GM12891 (cell line): ENCODE data around the gene TDRD1.

ENCODE experiments used
- DNase-seq: peaks from one replicate; pipeline ENCODE4 v3.0.0; 2011; ENCODE audit warnings: low spot score; ENCODE audit not compliant: insufficient read length
- FAIRE-seq: peaks from 2 replicates; lab custom pipeline; 2011; peaks lifted over from hg19 to GRCh38; lab: Jason Lieb, UNC
- PAX5 ChIP-seq: IDR thresholded peaks from 2 replicates; pipeline ENCODE4 v1.6.1; 2011; ENCODE audit warnings: low read length, moderate library complexity, mild to moderate bottlenecking; ENCODE audit not compliant: insufficient read depth, severe bottlenecking
- POLR2A ChIP-seq: IDR thresholded peaks from 2 replicates; pipeline ENCODE4 v1.6.1; 2011; ENCODE audit warnings: low read depth, low read length, control low read depth
- POLR2AphosphoS5 ChIP-seq: IDR thresholded peaks from 2 replicates; pipeline ENCODE4 v1.6.1; 2011; ENCODE audit warnings: low read depth, low read length, control low read depth
- POU2F2 ChIP-seq: IDR thresholded peaks from 2 replicates; pipeline ENCODE4 v1.6.1; 2011; ENCODE audit warnings: low read depth, mild to moderate bottlenecking, control low read depth, low read length, moderate library complexity
- SPI1 ChIP-seq: IDR thresholded peaks from 2 replicates; pipeline ENCODE4 v1.6.1; 2011; ENCODE audit warnings: low read depth, low read length, control low read depth
- TAF1 ChIP-seq: IDR thresholded peaks from 2 replicates; pipeline ENCODE4 v1.6.1; 2011; ENCODE audit warnings: low read depth, low read length, control low read depth

TDRD1 gene

GRCh38 chr10:114220281-114220680 is 41.1 kb downstream of the TDRD1 start:
- no peak for DNase-seq
- FAIRE-seq: no peak
- no peak for TF ChIP-seq SPI1
- TF ChIP-seq POU2F2: no peak
- TF ChIP-seq POLR2A: no peak
- no peak for TF ChIP-seq POLR2AphosphoS5
- TF ChIP-seq PAX5: no peak
- TF ChIP-seq TAF1: no peak

- FAIRE-seq: no peak
Observed at GRCh38 chr10:114221235-114221634, 42.1 kb downstream of the TDRD1 start.

GRCh38 chr10:114223066-114223465 is 43.9 kb downstream of the TDRD1 start:
- DNase-seq (no peak), FAIRE-seq (no peak)
- TF ChIP-seq POLR2AphosphoS5 (no peak), TAF1 (no peak), SPI1 (no peak), PAX5 (no peak), POU2F2 (no peak), POLR2A (no peak)

More at GRCh38 chr10:114221235-114221634, 42.1 kb downstream of the TDRD1 start:
- TF ChIP-seq POU2F2: no peak
- TF ChIP-seq PAX5: no peak
- TF ChIP-seq TAF1: no peak
- no peak for TF ChIP-seq SPI1
- no peak for TF ChIP-seq POLR2A
- no peak for TF ChIP-seq POLR2AphosphoS5
- no peak for DNase-seq

GRCh38 chr10:114228156-114228555 is 49.0 kb downstream of the TDRD1 start:
- TF ChIP-seq POLR2AphosphoS5: no peak
- no peak for TF ChIP-seq TAF1
- TF ChIP-seq SPI1: no peak
- no peak for TF ChIP-seq POLR2A
- TF ChIP-seq PAX5: no peak
- no peak for TF ChIP-seq POU2F2
- DNase-seq (no peak), FAIRE-seq (no peak)

- TF ChIP-seq TAF1: no peak
- no peak for TF ChIP-seq PAX5
- TF ChIP-seq POLR2AphosphoS5: no peak
- TF ChIP-seq POLR2A: no peak
- TF ChIP-seq SPI1: no peak
- TF ChIP-seq POU2F2: no peak
- FAIRE-seq: no peak
- DNase-seq: no peak
Observed at GRCh38 chr10:114232561-114233176, 53.5 kb downstream of the TDRD1 start.

GRCh38 chr10:114233482-114233881 is 54.3 kb downstream of the TDRD1 start:
- DNase-seq: no peak
- FAIRE-seq: no peak
- TF ChIP-seq POLR2A: no peak
- TF ChIP-seq TAF1: no peak
- TF ChIP-seq POU2F2: no peak
- TF ChIP-seq POLR2AphosphoS5: no peak
- no peak for TF ChIP-seq SPI1
- no peak for TF ChIP-seq PAX5

- TF ChIP-seq POLR2AphosphoS5 (no peak), SPI1 (no peak), PAX5 (no peak), TAF1 (no peak), POU2F2 (no peak), POLR2A (no peak)
- no peak for FAIRE-seq
- DNase-seq: no peak
Observed at GRCh38 chr10:114234132-114234531, 55.0 kb downstream of the TDRD1 start.

GRCh38 chr10:114239117-114239993 is 60.2 kb downstream of the TDRD1 start, which contains the start of gene VWA2:
VWA2 (plus strand) TSS chr10:114239254; CDS start chr10:114248714, 9,460 bp downstream.
- FAIRE-seq: no peak
- DNase-seq: peak; percentile 48
- TF ChIP-seq TAF1: no peak

- no peak for FAIRE-seq
- DNase-seq: no peak
- TF ChIP-seq TAF1 (no peak), POLR2AphosphoS5 (no peak), POLR2A (no peak), PAX5 (no peak), SPI1 (no peak), POU2F2 (no peak)
Observed at GRCh38 chr10:114239994-114240345, 60.8 kb downstream of the TDRD1 start.

- no peak for TF ChIP-seq POLR2AphosphoS5
- no peak for TF ChIP-seq PAX5
- no peak for TF ChIP-seq POU2F2
- TF ChIP-seq TAF1: no peak
- TF ChIP-seq POLR2A: no peak
- TF ChIP-seq SPI1: no peak
- DNase-seq (no peak), FAIRE-seq (no peak)
Observed at GRCh38 chr10:114242235-114242634, 63.1 kb downstream of the TDRD1 start.

GRCh38 chr10:114243661-114244060 is 64.5 kb downstream of the TDRD1 start:
- FAIRE-seq (no peak), DNase-seq (no peak)
- no peak for TF ChIP-seq POLR2A
- no peak for TF ChIP-seq SPI1
- TF ChIP-seq PAX5: no peak
- no peak for TF ChIP-seq TAF1
- TF ChIP-seq POU2F2: no peak
- TF ChIP-seq POLR2AphosphoS5: no peak
